ENCODE results near the gene SH3TC1. TPM values are rescaled to one million over a fixed set of nuclear protein-coding genes. Genes with fewer than 3 reads are reported as not detected.

The SH3TC1 gene
- total and polyA plus RNA-seq, 4 donors, result 5.5 to 8.6 (median 8.3) TPM

- Histone ChIP-seq H3K4me3 (ENCODE audit: low read depth, low read length) (no peak overlapping the region), H3K4me1 (ENCODE audit: control insufficient read depth, insufficient read depth, low read length) (peaks cover 33% of the 10 kb centered on the region), H3K27ac (ENCODE audit: low read depth, low read length) (no peak overlapping the region), H3K36me3 (ENCODE audit: control insufficient read depth, insufficient read depth, low read length) (no peaks in the 10 kb centered on the region), H3K27me3 (ENCODE audit: control insufficient read depth, insufficient read depth, low read length) (no peaks in the 10 kb centered on the region), H3K9me3 (ENCODE audit: control insufficient read depth, insufficient read depth, low read length) (no peaks in the 10 kb centered on the region)
- no peak for DNase-seq (ENCODE audit: low read depth in 4 of 6, low spot score in 6 of 6)
- WGBS (ENCODE audit: insufficient coverage), result 86% methylated on average over 4 of the region's 6 CpGs
Observed at GRCh38 chr4:8278009-8278395, 78.9 kb downstream of the SH3TC1 start.

GRCh38 chr4:8278421-8279287 lies 79.6 kb downstream of the SH3TC1 start:
- Histone ChIP-seq H3K36me3 (ENCODE audit: control insufficient read depth, insufficient read depth, low read length) (no peaks in the 10 kb centered on the region), H3K4me3 (ENCODE audit: low read depth, low read length) (no peak overlapping the region), H3K9me3 (ENCODE audit: control insufficient read depth, insufficient read depth, low read length) (no peaks in the 10 kb centered on the region), H3K27ac (ENCODE audit: low read depth, low read length) (no peak overlapping the region), H3K27me3 (ENCODE audit: control insufficient read depth, insufficient read depth, low read length) (no peaks in the 10 kb centered on the region), H3K4me1 (ENCODE audit: control insufficient read depth, insufficient read depth, low read length) (peaks cover 31% of the 10 kb centered on the region)
- DNase-seq (ENCODE audit: low read depth in 4 of 6, low spot score in 6 of 6), result no peak
- WGBS (ENCODE audit: insufficient coverage), result 71% methylated on average over 3 of the region's 17 CpGs

GRCh38 chr4:8279321-8280157 lies 80.4 kb downstream of the SH3TC1 start:
- H3K36me3 ChIP-seq (ENCODE audit: control insufficient read depth, insufficient read depth, low read length), result no peaks in the 10 kb centered on the region
- no peak overlapping the region for H3K27ac ChIP-seq (ENCODE audit: low read depth, low read length)
- H3K9me3 ChIP-seq (ENCODE audit: control insufficient read depth, insufficient read depth, low read length), result no peaks in the 10 kb centered on the region
- no peak overlapping the region for H3K4me3 ChIP-seq (ENCODE audit: low read depth, low read length)
- H3K4me1 ChIP-seq (ENCODE audit: control insufficient read depth, insufficient read depth, low read length), result peaks cover 25% of the 10 kb centered on the region
- 87% methylated on average over 21 of the region's 22 CpGs for WGBS (ENCODE audit: insufficient coverage)
- H3K27me3 ChIP-seq (ENCODE audit: control insufficient read depth, insufficient read depth, low read length), result no peaks in the 10 kb centered on the region
- no peak for DNase-seq (ENCODE audit: low read depth in 4 of 6, low spot score in 6 of 6)

DNA sequence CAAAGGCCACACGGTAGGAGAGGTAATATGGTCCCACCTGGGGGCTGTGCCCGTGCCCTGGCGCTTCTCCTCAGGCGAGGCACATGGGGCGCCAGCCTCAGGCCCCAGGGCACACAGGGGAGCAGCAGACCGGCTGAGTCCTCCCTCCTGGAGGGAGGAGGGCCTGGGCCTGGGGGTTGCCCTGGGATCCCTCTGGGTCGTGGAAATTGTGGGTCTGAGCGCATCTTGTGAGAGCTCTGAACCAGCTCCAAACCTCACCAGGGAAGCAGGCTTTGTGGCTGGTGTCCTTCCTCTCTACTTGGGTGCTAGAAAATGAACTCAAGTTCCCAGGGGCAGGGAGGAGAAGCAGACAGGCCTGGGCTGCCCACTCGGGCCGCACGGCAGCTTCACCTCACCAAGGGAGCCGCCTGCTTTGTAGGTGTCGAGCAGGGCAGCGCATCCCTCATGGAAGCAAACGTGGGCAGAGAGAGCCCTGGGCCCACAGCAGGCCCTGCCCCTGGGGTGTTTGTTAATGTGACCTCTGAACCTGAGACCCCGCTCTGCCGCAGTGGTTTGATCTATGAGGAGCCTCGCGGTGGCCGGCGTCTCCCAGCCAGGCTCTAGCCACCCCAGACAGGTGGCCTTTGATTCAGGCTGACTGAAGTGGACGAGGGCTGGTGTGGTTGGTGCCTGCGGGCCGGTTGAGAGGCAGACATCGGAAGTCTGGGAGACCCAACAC lies 81.2 kb downstream of the SH3TC1 start:
- H3K4me1 ChIP-seq (ENCODE audit: control insufficient read depth, insufficient read depth, low read length), result peaks cover 17% of the 10 kb centered on the region
- no peak overlapping the region for H3K4me3 ChIP-seq (ENCODE audit: low read depth, low read length)
- no peaks in the 10 kb centered on the region for H3K36me3 ChIP-seq (ENCODE audit: control insufficient read depth, insufficient read depth, low read length)
- WGBS (ENCODE audit: insufficient coverage), result 88% methylated on average over 22 of the region's 25 CpGs
- no peak for DNase-seq (ENCODE audit: low read depth in 4 of 6, low spot score in 6 of 6)
- H3K9me3 ChIP-seq (ENCODE audit: control insufficient read depth, insufficient read depth, low read length), result no peaks in the 10 kb centered on the region
- no peak overlapping the region for H3K27ac ChIP-seq (ENCODE audit: low read depth, low read length)
- H3K27me3 ChIP-seq (ENCODE audit: control insufficient read depth, insufficient read depth, low read length), result no peaks in the 10 kb centered on the region

DNA sequence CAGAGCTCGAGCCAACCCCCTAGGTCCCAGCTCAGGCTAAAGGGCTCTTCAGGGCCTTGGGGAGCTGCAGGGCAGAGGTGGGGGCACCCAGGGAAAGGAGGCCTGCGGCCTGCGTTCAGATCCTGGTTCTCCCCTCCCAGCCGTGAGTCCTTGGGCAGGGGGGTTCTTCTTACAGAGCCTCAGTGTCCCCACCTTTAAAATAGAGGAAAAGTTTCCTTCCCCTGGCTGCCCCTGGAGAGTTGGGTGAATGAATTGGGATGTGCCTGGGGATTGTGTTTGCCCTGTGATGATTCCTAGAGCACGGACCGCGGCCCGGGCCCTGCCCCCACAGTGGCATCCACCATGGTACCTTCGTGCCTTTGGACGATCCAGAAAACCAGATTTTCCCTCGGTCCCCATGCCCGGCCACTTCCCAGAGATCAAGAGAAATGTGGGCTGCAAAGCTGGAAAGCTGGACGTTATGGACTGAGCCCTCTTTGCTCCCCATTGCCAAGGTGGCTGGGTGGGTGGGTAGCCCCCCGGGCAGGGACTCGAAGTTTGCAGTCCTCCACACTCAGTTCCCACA lies 81.9 kb downstream of the SH3TC1 start:
- Histone ChIP-seq H3K27me3 (ENCODE audit: control insufficient read depth, insufficient read depth, low read length) (no peaks in the 10 kb centered on the region), H3K27ac (ENCODE audit: low read depth, low read length) (no peak overlapping the region), H3K9me3 (ENCODE audit: control insufficient read depth, insufficient read depth, low read length) (no peaks in the 10 kb centered on the region), H3K4me1 (ENCODE audit: control insufficient read depth, insufficient read depth, low read length) (peaks cover 14% of the 10 kb centered on the region), H3K4me3 (ENCODE audit: low read depth, low read length) (no peak overlapping the region), H3K36me3 (ENCODE audit: control insufficient read depth, insufficient read depth, low read length) (no peaks in the 10 kb centered on the region)
- 90% methylated on average over 11 of the region's 15 CpGs for WGBS (ENCODE audit: insufficient coverage)
- no peak for DNase-seq (ENCODE audit: low read depth in 4 of 6, low spot score in 6 of 6)

- Histone ChIP-seq H3K27ac (ENCODE audit: low read depth, low read length) (no peak overlapping the region), H3K9me3 (ENCODE audit: control insufficient read depth, insufficient read depth, low read length) (no peaks in the 10 kb centered on the region), H3K36me3 (ENCODE audit: control insufficient read depth, insufficient read depth, low read length) (no peaks in the 10 kb centered on the region), H3K27me3 (ENCODE audit: control insufficient read depth, insufficient read depth, low read length) (no peaks in the 10 kb centered on the region), H3K4me3 (ENCODE audit: low read depth, low read length) (no peak overlapping the region), H3K4me1 (ENCODE audit: control insufficient read depth, insufficient read depth, low read length) (peaks cover 8% of the 10 kb centered on the region)
- 64% methylated on average over 19 of the region's 19 CpGs for WGBS (ENCODE audit: insufficient coverage)
- peak in 1 of 6 donors; percentile 69 for DNase-seq (ENCODE audit: low read depth in 4 of 6, low spot score in 6 of 6)
Observed at GRCh38 chr4:8281519-8282133, 82.5 kb downstream of the SH3TC1 start.

DNA sequence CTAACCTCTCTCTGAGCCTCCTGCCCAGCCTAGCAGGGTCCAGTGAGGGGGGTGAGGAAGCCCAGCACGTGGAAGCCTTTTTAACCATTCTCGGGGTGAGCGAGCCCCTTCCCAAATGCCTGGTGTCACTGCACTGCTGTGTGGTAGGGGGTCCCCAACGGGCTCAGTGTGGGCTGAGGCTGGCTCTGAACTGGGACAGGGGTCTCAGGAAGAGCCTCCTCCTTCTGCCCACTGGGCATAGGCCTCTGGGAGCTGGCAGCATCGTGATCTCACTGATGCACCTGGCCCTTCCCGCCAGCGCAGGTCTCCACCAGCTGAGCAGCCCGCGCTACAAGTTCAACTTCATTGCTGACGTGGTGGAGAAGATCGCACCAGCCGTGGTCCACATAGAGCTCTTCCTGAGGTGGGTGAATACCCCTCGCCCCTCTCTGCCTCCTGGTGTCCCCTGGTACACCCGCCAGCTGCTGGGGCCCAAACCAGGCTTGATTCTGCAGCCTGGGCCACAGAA lies 83.1 kb downstream of the SH3TC1 start:
- DNase-seq (ENCODE audit: low read depth in 4 of 6, low spot score in 6 of 6), result no peak
- H3K36me3 ChIP-seq (ENCODE audit: control insufficient read depth, insufficient read depth, low read length), result no peaks in the 10 kb centered on the region
- H3K4me3 ChIP-seq (ENCODE audit: low read depth, low read length), result no peak overlapping the region
- WGBS (ENCODE audit: insufficient coverage), result 94% methylated on average over 14 of the region's 14 CpGs
- no peaks in the 10 kb centered on the region for H3K27me3 ChIP-seq (ENCODE audit: control insufficient read depth, insufficient read depth, low read length)
- no peak overlapping the region for H3K27ac ChIP-seq (ENCODE audit: low read depth, low read length)
- H3K9me3 ChIP-seq (ENCODE audit: control insufficient read depth, insufficient read depth, low read length), result no peaks in the 10 kb centered on the region
- H3K4me1 ChIP-seq (ENCODE audit: control insufficient read depth, insufficient read depth, low read length), result peaks cover 5% of the 10 kb centered on the region

- peaks cover 5% of the 10 kb centered on the region for H3K4me1 ChIP-seq (ENCODE audit: control insufficient read depth, insufficient read depth, low read length)
- no peaks in the 10 kb centered on the region for H3K27me3 ChIP-seq (ENCODE audit: control insufficient read depth, insufficient read depth, low read length)
- whole genome bisulfite sequencing (ENCODE audit: insufficient coverage), result 88% methylated on average over 14 of the region's 14 CpGs
- no peaks in the 10 kb centered on the region for H3K9me3 ChIP-seq (ENCODE audit: control insufficient read depth, insufficient read depth, low read length)
- no peak overlapping the region for H3K27ac ChIP-seq (ENCODE audit: low read depth, low read length)
- H3K36me3 ChIP-seq (ENCODE audit: control insufficient read depth, insufficient read depth, low read length), result no peaks in the 10 kb centered on the region
- DNase-seq (ENCODE audit: low read depth in 4 of 6, low spot score in 6 of 6), result no peak
- H3K4me3 ChIP-seq (ENCODE audit: low read depth, low read length), result no peak overlapping the region
Observed at GRCh38 chr4:8282742-8283141, 83.7 kb downstream of the SH3TC1 start.

DNA sequence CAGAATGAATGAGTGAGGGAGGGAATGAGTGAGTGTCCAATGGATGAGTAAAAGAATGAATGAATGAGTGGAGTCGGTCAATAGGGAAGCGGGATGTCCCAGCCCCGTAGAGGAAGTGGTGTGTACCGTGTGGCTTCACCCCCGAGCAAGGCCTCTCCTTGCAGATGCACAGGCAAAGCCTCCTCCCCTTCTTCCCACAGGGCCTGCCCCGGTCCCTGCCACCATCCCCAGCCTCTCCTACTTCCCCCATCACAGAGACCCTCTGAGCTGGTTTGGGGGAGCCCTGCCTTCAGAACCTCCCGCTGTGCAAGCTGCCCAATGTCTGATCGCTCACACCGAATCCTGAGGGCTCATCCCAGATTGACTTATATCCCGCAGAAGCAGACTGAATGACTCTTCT lies 84.1 kb downstream of the SH3TC1 start:
- no peaks in the 10 kb centered on the region for H3K36me3 ChIP-seq (ENCODE audit: control insufficient read depth, insufficient read depth, low read length)
- no peak for DNase-seq (ENCODE audit: low read depth in 4 of 6, low spot score in 6 of 6)

More for the DNA sequence above, 84.1 kb downstream of the SH3TC1 start:
- Histone ChIP-seq H3K27me3 (ENCODE audit: control insufficient read depth, insufficient read depth, low read length) (no peaks in the 10 kb centered on the region), H3K27ac (ENCODE audit: low read depth, low read length) (no peak overlapping the region), H3K4me3 (ENCODE audit: low read depth, low read length) (no peak overlapping the region), H3K9me3 (ENCODE audit: control insufficient read depth, insufficient read depth, low read length) (no peaks in the 10 kb centered on the region), H3K4me1 (ENCODE audit: control insufficient read depth, insufficient read depth, low read length) (peaks cover 5% of the 10 kb centered on the region)
- WGBS (ENCODE audit: insufficient coverage), result 89% methylated on average over 10 of the region's 10 CpGs

All from spinal cord (tissue), 10 donors.